ENCODE data around the gene SLC41A3. TPM values are rescaled to one million over a fixed set of nuclear protein-coding genes. Genes with fewer than 3 reads are reported as not detected.

The SLC41A3 gene
- total and polyA plus RNA-seq, 2 donors (not counting 1 experiment from before 2014, with no cell fraction given) = 49.4 to 52.8 TPM

DNA sequence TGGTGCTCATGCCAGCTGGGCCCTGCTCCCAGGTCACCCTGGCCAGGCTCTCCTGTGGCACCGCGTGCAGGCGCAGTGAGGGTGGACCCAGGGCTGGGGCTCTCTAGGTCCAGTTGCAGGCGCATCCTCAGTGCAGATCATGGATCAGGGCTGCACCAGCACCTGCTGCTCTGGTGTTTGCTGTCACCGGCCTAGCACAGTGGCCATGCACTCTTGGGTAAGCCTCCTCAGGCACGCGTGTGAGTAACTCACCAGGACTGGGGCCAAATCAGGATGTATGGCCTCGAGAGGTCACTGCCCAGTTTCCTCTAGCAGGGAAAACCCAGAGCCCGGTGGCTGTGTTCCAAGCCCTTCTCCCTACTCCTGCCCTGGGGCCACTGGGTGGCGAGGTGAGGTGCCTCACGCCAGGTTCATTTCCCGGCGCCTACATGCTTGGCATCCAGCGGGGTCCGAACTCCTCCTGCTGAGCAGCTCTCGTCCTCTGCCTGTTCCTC, 45.5 kb upstream of the SLC41A3 start:
- H3K4me2 ChIP-seq (ENCODE audit: extremely low read depth, insufficient read depth, low read length) = no peak overlapping the region
- H3K4me3 ChIP-seq (replicated peaks in 1 of 4; ENCODE audit: control extremely low read depth in 1 of 4, insufficient read depth in 1 of 4, low read depth in 3 of 4, low read length in 4 of 4) = no peak overlapping the region
- no peak overlapping the region for H3K27ac ChIP-seq (ENCODE audit: insufficient read depth, low read length)
- H3K9ac ChIP-seq (ENCODE audit: insufficient read depth, low read length) = no peak overlapping the region
- H3K27me3 ChIP-seq (ENCODE audit: control insufficient read depth, insufficient read depth, low read length) = no peaks in the 10 kb centered on the region
- H3K4me1 ChIP-seq (ENCODE audit: control insufficient read depth, extremely low read depth, insufficient read depth, low read length) = no peaks in the 10 kb centered on the region
- H3K36me3 ChIP-seq (ENCODE audit: control insufficient read depth, insufficient read depth, low read length) = no peaks in the 10 kb centered on the region
- TF ChIP-seq CTCF (conservative IDR thresholded peaks at IDR 0.05 in 1 of 2, IDR thresholded peaks at IDR 0.05 in 1 of 2; ENCODE audit: low read depth in 1 of 2, low read length in 2 of 2) (no peak), EZH2 (IDR thresholded peaks at IDR 0.05; ENCODE audit: low read length, missing control alignments) (no peak)
- H4K20me1 ChIP-seq (ENCODE audit: control insufficient read depth, extremely low read depth, insufficient read depth, low read length) = no peaks in the 10 kb centered on the region
- H3K79me2 ChIP-seq (ENCODE audit: control insufficient read depth, insufficient read depth, low read length) = no peaks in the 10 kb centered on the region
- no peaks in the 10 kb centered on the region for H3K9me3 ChIP-seq (ENCODE audit: control insufficient read depth, insufficient read depth, low read depth, low read length)
- peak in 1 of 2 donors; percentile 9 for DNase-seq (ENCODE audit: low read depth in 2 of 2)
- no peak overlapping the region for H2AFZ ChIP-seq (ENCODE audit: low read length)

DNA sequence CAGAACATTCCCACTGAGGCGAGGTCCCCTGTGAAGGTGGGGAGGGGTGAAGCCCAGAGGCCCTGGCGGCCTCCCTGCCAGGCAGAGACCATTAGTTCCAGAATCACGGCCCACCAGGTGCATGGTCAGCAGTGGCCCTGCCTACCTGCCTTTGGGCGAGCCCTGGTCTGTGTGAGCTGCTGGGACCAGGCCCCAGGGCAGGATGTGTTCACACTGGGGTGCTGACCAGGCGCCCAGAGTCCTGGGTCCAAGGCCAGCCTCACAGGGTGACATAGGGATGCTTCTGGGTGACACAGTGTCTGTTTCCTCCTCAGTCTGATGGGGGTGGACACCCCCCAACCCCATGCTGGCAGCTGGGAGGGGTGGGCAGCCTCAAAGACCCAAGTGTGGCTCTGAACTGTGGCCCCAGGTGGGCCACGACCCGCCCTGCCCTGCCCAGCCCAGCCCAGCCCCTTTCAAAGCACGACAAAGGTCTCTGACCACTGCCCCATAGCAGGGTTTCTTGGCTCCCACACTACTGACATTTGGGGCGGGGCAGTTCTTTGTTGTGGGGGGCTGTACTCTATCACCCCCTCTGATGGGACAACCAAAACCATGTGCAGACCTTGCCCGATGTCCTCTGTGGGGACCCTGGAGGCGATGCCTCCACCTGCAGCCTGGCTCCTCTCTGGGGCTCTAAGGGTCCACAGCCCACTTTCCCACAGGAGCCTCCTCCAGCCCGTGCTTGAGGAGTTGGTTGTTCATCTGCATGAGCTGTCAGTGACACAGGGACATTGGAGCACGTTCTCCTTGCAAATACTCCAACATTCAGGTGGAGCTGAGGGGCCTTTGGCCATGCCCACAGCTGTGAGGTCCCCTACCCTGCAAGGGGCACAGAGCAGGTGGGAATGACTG, 44.8 kb upstream of the SLC41A3 start:
- Histone ChIP-seq H3K27me3 (ENCODE audit: control insufficient read depth, insufficient read depth, low read length) (no peaks in the 10 kb centered on the region), H3K79me2 (ENCODE audit: control insufficient read depth, insufficient read depth, low read length) (no peaks in the 10 kb centered on the region), H3K4me1 (ENCODE audit: control insufficient read depth, extremely low read depth, insufficient read depth, low read length) (no peaks in the 10 kb centered on the region), H3K4me3 (replicated peaks in 1 of 4; ENCODE audit: control extremely low read depth in 1 of 4, insufficient read depth in 1 of 4, low read depth in 3 of 4, low read length in 4 of 4) (no peak overlapping the region), H3K9ac (ENCODE audit: insufficient read depth, low read length) (no peak overlapping the region), H3K36me3 (ENCODE audit: control insufficient read depth, insufficient read depth, low read length) (no peaks in the 10 kb centered on the region), H3K27ac (ENCODE audit: insufficient read depth, low read length) (no peak overlapping the region), H4K20me1 (ENCODE audit: control insufficient read depth, extremely low read depth, insufficient read depth, low read length) (no peaks in the 10 kb centered on the region), H2AFZ (ENCODE audit: low read length) (no peak overlapping the region), H3K9me3 (ENCODE audit: control insufficient read depth, insufficient read depth, low read depth, low read length) (no peaks in the 10 kb centered on the region), H3K4me2 (ENCODE audit: extremely low read depth, insufficient read depth, low read length) (no peak overlapping the region)
- DNase-seq (ENCODE audit: low read depth in 2 of 2) = no peak
- TF ChIP-seq CTCF (conservative IDR thresholded peaks at IDR 0.05 in 1 of 2, IDR thresholded peaks at IDR 0.05 in 1 of 2; ENCODE audit: low read depth in 1 of 2, low read length in 2 of 2) (no peak), EZH2 (IDR thresholded peaks at IDR 0.05; ENCODE audit: low read length, missing control alignments) (no peak)

DNA sequence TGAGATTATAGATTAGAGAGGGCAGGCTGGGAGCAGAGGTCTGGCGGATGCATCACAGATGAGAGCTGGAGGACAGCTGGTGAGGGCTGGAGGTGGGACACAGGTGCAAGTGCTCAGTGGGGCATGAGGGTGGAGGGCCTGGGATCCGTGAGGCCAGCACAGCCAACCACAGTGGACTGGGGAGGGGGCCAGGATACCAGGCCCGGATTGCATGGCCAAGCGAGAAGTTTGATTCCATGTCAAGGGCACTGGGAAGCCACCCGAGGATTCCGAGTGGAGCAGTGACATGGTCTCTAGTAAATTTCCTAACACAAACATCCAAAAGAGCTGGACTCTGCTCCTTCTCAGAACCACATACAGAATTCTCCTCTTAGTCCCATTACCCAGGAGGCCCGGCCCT, 44.0 kb upstream of the SLC41A3 start:
- H3K79me2 ChIP-seq (ENCODE audit: control insufficient read depth, insufficient read depth, low read length) = no peaks in the 10 kb centered on the region
- H3K9ac ChIP-seq (ENCODE audit: insufficient read depth, low read length) = no peak overlapping the region
- H3K9me3 ChIP-seq (ENCODE audit: control insufficient read depth, insufficient read depth, low read depth, low read length) = no peaks in the 10 kb centered on the region
- H3K4me3 ChIP-seq (replicated peaks in 1 of 4; ENCODE audit: control extremely low read depth in 1 of 4, insufficient read depth in 1 of 4, low read depth in 3 of 4, low read length in 4 of 4) = no peak overlapping the region
- no peak overlapping the region for H3K27ac ChIP-seq (ENCODE audit: insufficient read depth, low read length)
- H2AFZ ChIP-seq (ENCODE audit: low read length) = no peak overlapping the region
- H3K4me1 ChIP-seq (ENCODE audit: control insufficient read depth, extremely low read depth, insufficient read depth, low read length) = no peaks in the 10 kb centered on the region
- no peaks in the 10 kb centered on the region for H3K36me3 ChIP-seq (ENCODE audit: control insufficient read depth, insufficient read depth, low read length)
- H3K4me2 ChIP-seq (ENCODE audit: extremely low read depth, insufficient read depth, low read length) = no peak overlapping the region
- no peak for DNase-seq (ENCODE audit: low read depth in 2 of 2)
- TF ChIP-seq EZH2 (IDR thresholded peaks at IDR 0.05; ENCODE audit: low read length, missing control alignments) (no peak), CTCF (conservative IDR thresholded peaks at IDR 0.05 in 1 of 2, IDR thresholded peaks at IDR 0.05 in 1 of 2; ENCODE audit: low read depth in 1 of 2, low read length in 2 of 2) (no peak)
- no peaks in the 10 kb centered on the region for H4K20me1 ChIP-seq (ENCODE audit: control insufficient read depth, extremely low read depth, insufficient read depth, low read length)
- no peaks in the 10 kb centered on the region for H3K27me3 ChIP-seq (ENCODE audit: control insufficient read depth, insufficient read depth, low read length)
